ENCODE data around the gene CELA2A. TPM values are rescaled to one million over a fixed set of nuclear protein-coding genes. Genes with fewer than 3 reads are reported as not detected.
"Not testable (repeated sequence)": the region's sequence is repeated elsewhere in the genome, so short reads cannot be mapped to it uniquely, and the experiment has no call there.

Gene CELA2A
- total and polyA plus RNA-seq, 4 donors, result 0.11 to 1.5 (median 0.20) TPM; not detected in 1

DNA sequence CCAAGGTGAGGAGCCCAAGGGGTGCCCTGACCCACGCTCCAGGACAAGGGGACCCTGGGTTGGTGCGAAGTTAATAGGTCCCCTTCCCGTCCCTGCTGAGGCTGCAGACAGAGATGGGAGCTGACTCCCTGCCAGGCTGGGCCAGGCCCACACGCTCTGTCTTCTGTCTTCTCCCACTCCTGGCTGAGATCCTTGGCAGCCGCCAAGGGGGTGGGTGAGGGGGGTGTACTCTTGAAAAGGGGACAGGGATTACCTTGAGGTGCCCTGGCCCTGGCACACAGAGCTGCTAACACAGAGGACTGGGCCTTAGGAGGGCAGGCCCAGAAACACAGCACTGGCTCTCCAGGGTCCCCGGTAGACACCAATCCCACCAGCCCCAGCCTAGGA is 29.3 kb upstream of the CELA2A start:
- Histone ChIP-seq H3K36me3 (ENCODE audit: control insufficient read depth in 4 of 4, insufficient read depth in 4 of 4, low read length in 4 of 4) (peaks cover 0 to 30% (median 0%) of the 10 kb centered on the region in 4 donors), H3K9me3 (ENCODE audit: control insufficient read depth in 4 of 4, insufficient read depth in 3 of 4, low read length in 3 of 4) (no peaks in the 10 kb centered on the region), H3K9ac (ENCODE audit: insufficient read depth in 1 of 2, low read length in 2 of 2) (peak overlapping the region; percentile 10 to 18), H3K27ac (ENCODE audit: low read depth in 1 of 2, low read length in 1 of 2) (no peak overlapping the region), H3K27me3 (ENCODE audit: control insufficient read depth in 3 of 3, insufficient read depth in 3 of 3, low read length in 2 of 3) (no peaks in the 10 kb centered on the region), H3K4me1 (ENCODE audit: control insufficient read depth in 5 of 5, insufficient read depth in 5 of 5, low read length in 5 of 5) (peaks cover 0 to 24% (median 0%) of the 10 kb centered on the region in 5 donors), H3K4me3 (no peak overlapping the region)
- ATAC-seq (ENCODE audit: insufficient read depth, low FRiP score) (no peak), DNase-seq (no peak)
- WGBS, 2 donors, result 84 to 96% methylated on average over 6 of the region's 6 CpGs
- TF ChIP-seq, protein P1, sequence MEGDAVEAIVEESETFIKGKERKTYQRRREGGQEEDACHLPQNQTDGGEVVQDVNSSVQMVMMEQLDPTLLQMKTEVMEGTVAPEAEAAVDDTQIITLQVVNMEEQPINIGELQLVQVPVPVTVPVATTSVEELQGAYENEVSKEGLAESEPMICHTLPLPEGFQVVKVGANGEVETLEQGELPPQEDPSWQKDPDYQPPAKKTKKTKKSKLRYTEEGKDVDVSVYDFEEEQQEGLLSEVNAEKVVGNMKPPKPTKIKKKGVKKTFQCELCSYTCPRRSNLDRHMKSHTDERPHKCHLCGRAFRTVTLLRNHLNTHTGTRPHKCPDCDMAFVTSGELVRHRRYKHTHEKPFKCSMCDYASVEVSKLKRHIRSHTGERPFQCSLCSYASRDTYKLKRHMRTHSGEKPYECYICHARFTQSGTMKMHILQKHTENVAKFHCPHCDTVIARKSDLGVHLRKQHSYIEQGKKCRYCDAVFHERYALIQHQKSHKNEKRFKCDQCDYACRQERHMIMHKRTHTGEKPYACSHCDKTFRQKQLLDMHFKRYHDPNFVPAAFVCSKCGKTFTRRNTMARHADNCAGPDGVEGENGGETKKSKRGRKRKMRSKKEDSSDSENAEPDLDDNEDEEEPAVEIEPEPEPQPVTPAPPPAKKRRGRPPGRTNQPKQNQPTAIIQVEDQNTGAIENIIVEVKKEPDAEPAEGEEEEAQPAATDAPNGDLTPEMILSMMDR (IDR thresholded peaks at IDR 0.05; ENCODE audit: control extremely low read depth, extremely low read depth), result no peak

DNA sequence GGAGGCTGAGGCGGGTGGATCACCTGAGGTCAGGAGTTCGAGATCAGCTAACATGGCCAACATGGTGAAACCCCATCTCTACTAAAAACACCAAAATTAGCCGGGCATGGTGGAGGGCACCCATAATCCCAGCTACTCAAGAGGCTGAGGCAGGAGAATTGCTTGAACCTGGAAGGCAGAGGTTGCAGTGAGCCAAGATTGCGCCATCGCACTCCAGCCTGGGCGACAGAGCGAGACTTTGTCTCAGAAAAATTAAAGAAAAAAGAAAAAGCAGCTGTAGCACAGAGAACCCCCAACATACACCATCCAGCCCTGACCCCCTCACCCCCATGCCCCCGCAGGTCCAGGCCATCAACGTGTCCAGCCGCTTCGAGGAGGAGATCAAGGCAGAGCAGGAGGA is 28.3 kb upstream of the CELA2A start:
- ATAC-seq (ENCODE audit: insufficient read depth, low FRiP score); H3K4me3 ChIP-seq; DNase-seq; H3K9me3 ChIP-seq (ENCODE audit: control insufficient read depth in 4 of 4, insufficient read depth in 3 of 4, low read length in 3 of 4); H3K27ac ChIP-seq (ENCODE audit: low read depth in 1 of 2, low read length in 1 of 2); H3K27me3 ChIP-seq (ENCODE audit: control insufficient read depth in 3 of 3, insufficient read depth in 3 of 3, low read length in 2 of 3); H3K9ac ChIP-seq (ENCODE audit: insufficient read depth in 1 of 2, low read length in 2 of 2): not testable (repeated sequence)
- WGBS, 2 donors, result 83 to 89% methylated on average over 11 of the region's 11 CpGs
- Histone ChIP-seq H3K4me1 (ENCODE audit: control insufficient read depth in 5 of 5, insufficient read depth in 5 of 5, low read length in 5 of 5) (peaks cover 0 to 30% (median 0%) of the 10 kb centered on the region in 5 donors), H3K36me3 (ENCODE audit: control insufficient read depth in 4 of 4, insufficient read depth in 4 of 4, low read length in 4 of 4) (peaks cover 0 to 30% (median 0%) of the 10 kb centered on the region in 4 donors)

DNA sequence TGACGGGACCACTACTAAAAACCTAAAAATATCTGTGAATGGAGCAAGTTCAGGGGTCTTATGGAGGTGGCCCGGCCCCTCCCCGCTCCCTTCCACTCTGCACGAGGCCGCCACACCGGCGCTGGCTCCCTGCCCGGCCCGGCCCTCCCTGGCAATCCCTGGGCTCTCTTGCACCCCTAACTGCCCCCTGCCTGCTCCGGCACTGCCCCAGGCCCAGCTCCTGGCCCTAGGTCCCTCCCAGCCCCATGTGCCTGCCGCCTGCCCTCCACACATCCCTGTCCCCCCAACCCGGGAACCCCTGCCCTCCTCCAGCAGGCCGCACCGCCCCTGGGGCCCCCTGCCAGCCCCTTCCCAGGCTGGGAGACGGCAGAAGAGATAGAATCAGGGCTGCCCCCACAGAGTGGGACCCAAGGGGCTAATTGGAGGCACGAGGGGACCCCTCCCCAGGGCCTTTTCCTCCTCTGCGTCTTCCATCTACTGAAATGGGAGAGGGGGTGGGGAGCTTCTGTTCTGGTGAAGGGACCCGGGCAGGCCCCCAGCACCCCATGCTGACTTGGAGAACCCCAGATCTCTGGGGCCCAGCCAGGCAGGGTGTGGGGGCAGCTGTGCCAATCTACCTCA is 27.6 kb upstream of the CELA2A start:
- TF ChIP-seq, protein P1 (IDR thresholded peaks at IDR 0.05; ENCODE audit: control extremely low read depth, extremely low read depth), result no peak
- H3K4me1 ChIP-seq (ENCODE audit: control insufficient read depth in 5 of 5, insufficient read depth in 5 of 5, low read length in 5 of 5), result peaks cover 0 to 30% (median 0%) of the 10 kb centered on the region in 5 donors
- no peaks in the 10 kb centered on the region for H3K27me3 ChIP-seq (ENCODE audit: control insufficient read depth in 3 of 3, insufficient read depth in 3 of 3, low read length in 2 of 3)
- 91 to 93% methylated on average over 18 of the region's 18 CpGs for WGBS, 2 donors
- no peak overlapping the region for H3K9ac ChIP-seq (ENCODE audit: insufficient read depth in 1 of 2, low read length in 2 of 2)
- H3K27ac ChIP-seq (ENCODE audit: low read depth in 1 of 2, low read length in 1 of 2), result no peak overlapping the region
- ATAC-seq (ENCODE audit: insufficient read depth, low FRiP score) (no peak), DNase-seq (no peak)
- H3K4me3 ChIP-seq, result no peak overlapping the region
- peaks cover 0 to 30% (median 0%) of the 10 kb centered on the region in 4 donors for H3K36me3 ChIP-seq (ENCODE audit: control insufficient read depth in 4 of 4, insufficient read depth in 4 of 4, low read length in 4 of 4)
- H3K9me3 ChIP-seq (ENCODE audit: control insufficient read depth in 4 of 4, insufficient read depth in 3 of 4, low read length in 3 of 4), result no peaks in the 10 kb centered on the region

DNA sequence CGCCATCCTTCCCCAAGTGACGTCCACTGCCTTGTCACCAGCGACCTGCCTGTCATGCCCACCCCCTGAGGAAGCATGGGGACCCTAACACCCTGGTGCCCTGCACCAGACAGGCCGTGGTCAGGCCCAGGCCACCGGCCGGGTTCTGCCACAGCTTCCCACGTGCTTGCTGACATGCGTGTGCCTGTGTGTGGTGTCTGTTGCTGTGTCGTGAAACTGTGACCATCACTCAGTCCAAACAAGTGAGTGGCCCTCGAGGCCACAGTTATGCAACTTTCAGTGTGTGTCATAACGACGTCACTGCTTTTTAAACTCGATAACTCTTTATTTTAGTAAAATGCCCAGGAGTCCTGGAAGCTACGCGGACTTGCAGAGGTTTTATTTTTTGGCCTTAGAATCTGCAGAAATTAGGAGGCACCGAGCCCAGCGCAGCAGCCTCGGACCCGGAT is 26.8 kb upstream of the CELA2A start:
- no peak for ATAC-seq (ENCODE audit: insufficient read depth, low FRiP score)
- TF ChIP-seq, protein P1 (IDR thresholded peaks at IDR 0.05; ENCODE audit: control extremely low read depth, extremely low read depth), result no peak
- no peak for DNase-seq
- 72 to 75% methylated on average over 19 of the region's 19 CpGs for WGBS, 2 donors
- peaks cover 0 to 30% (median 0%) of the 10 kb centered on the region in 5 donors for H3K4me1 ChIP-seq (ENCODE audit: control insufficient read depth in 5 of 5, insufficient read depth in 5 of 5, low read length in 5 of 5)
- H3K27me3 ChIP-seq (ENCODE audit: control insufficient read depth in 3 of 3, insufficient read depth in 3 of 3, low read length in 2 of 3), result no peaks in the 10 kb centered on the region
- H3K9ac ChIP-seq (ENCODE audit: insufficient read depth in 1 of 2, low read length in 2 of 2), result no peak overlapping the region
- H3K4me3 ChIP-seq, result no peak overlapping the region
- H3K9me3 ChIP-seq (ENCODE audit: control insufficient read depth in 4 of 4, insufficient read depth in 3 of 4, low read length in 3 of 4), result no peaks in the 10 kb centered on the region
- H3K27ac ChIP-seq (ENCODE audit: low read depth in 1 of 2, low read length in 1 of 2), result no peak overlapping the region
- peaks cover 0 to 30% (median 0%) of the 10 kb centered on the region in 4 donors for H3K36me3 ChIP-seq (ENCODE audit: control insufficient read depth in 4 of 4, insufficient read depth in 4 of 4, low read length in 4 of 4)
